Superior temporal gyrus (tissue), 1 donor: ENCODE results near the gene CRMP1.

Source experiments
- DNase-seq: peaks from one replicate; pipeline ENCODE4 v3.0.0-alpha.2; 2016; ENCODE audit errors: extremely low spot score

CRMP1 gene

GRCh38 chr4:5888222-5889001 lies 4.5 kb downstream of the CRMP1 start:
- DNase-seq: no peak

DNA sequence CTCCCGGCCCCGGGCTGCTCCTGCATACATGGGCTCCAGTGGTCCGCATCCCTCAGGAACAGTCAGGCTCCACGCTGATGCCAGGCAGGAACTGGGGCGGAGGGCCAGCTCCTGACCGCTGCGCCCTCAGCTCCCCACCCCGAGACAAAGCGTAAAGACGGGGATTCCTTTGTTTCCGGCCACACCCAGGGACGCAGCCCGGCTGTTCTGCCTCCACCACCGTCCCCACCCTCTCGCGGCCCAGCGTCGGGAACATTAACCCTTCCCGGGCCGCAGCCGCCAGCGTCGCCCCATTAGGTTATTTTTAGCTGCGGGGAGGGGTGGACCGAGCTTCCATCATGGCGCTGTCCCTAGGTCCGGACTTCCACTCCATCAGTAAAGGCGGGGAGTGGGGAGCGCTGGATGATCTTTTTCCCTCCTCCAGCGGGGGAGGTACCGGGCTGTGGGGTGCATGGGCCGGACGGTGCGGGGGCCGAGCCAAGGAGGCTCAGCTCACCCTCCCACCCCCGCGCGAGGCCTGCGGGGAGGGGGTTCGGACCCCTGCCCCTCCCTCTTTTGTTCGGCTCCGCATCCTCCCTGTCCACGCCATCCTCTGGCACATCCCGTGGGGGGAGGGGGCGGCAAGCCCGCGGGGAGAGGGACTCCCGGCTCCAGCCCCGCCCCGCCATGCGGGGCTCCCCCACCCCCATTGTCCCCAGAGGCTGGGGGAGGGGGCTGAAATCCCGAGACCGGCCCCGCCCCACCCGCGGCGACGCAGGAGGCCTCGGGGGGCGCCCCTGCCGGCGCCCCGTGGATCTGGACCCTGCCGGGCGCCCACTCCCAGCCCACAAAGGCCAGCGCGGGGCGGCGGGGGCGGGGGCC lies 5.3 kb downstream of the CRMP1 start:
- DNase-seq: no peak

DNA sequence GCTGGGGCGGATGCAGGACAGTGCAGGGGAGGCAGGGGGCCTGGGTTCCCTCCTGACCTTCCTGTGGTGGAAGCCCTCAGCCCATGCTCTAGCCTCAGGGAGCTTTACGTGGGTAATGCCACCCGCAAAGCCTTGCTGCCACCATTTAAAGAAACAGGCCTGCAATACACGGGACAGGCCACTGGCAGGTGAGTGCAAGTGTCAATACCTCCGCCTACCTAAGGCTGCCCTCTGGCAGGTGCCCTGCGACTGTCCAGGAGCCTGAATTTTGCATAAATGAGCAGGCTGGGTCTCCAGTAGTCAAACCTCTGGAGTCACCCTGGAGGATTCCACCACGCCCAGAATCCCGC lies 5.9 kb downstream of the CRMP1 start:
- DNase-seq: no peak

DNA sequence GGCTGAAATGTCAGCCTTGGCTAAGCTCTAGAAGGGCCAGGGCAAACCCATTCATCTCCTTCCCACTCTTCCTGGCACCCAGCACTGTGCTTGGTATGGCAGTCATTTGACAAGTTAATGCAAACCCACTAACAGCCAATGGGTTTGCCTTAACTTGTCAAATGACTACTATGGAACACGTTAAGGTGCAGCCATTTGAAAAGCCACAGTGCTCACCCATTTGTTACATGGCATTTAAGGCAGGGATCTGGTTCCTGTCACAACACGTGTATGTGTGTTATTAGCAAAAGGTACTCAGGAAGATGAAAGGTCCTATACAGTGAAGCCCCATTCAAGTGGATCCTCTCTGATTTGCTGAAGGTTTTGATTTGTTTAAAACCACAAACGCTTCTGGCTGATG lies 7.2 kb downstream of the CRMP1 start:
- DNase-seq: no peak

- DNase-seq: no peak
Observed at GRCh38 chr4:5884796-5885195, 8.1 kb downstream of the CRMP1 start.

DNA sequence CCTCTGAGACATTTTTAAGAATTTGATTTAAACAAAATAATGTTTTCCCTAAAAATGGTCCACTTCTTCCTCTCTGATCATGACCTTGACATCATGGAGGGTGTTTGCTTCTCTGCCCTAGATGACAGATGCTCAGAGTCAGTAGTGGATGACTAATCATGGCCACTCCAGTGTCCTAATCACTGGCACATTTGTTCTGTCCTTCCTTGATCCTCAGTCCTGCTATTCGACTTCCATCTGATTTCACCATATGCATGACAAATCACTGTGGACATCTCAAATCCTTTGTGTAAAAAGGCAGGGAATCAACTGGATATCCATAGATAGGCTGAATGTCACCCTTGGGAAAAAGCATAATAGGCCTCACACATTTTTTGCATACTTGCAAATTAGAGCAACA lies 9.0 kb downstream of the CRMP1 start:
- DNase-seq: no peak

DNA sequence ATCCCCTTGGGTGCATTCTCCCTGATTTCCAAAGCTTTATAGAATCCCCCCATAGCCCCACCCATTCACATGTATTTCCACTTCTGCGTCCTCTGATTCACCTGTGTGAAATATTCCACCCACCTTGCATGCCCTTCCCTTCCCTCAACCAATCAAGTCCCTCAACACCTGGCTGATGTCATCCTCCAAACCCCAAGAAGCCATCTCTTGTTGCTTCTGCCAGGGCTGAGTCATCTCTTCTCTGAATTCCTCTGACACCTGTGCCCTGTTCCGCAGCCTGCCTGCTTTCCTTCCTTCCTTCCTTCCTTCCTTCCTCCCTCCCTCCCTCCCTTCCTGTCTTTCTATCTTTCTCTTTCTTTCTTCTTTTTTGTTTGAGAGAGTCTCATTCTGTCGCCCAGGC lies 9.9 kb downstream of the CRMP1 start:
- no peak for DNase-seq

DNA sequence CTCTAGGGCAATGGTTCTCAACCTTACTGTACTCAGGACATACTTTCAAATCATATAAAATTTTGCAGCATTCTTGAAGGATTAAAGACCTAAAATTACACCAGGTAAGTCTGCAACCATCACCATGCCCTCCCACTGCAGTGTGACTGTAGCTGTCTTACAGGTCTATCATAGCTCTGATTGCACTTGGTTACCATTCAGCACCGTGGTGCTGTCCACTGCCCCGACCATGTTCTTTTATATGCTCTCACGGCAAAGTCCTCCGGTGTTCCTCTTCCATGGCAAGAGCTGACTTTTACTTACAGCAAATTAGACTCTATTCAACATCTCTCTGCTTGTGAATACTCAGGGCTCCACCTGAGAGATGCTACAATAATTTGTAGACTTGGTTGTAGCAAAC lies 11.5 kb downstream of the CRMP1 start:
- DNase-seq: no peak

GRCh38 chr4:5878359-5878758 lies 14.5 kb downstream of the CRMP1 start:
- DNase-seq: no peak

GRCh38 chr4:5877392-5877791 lies 15.5 kb downstream of the CRMP1 start:
- no peak for DNase-seq

DNA sequence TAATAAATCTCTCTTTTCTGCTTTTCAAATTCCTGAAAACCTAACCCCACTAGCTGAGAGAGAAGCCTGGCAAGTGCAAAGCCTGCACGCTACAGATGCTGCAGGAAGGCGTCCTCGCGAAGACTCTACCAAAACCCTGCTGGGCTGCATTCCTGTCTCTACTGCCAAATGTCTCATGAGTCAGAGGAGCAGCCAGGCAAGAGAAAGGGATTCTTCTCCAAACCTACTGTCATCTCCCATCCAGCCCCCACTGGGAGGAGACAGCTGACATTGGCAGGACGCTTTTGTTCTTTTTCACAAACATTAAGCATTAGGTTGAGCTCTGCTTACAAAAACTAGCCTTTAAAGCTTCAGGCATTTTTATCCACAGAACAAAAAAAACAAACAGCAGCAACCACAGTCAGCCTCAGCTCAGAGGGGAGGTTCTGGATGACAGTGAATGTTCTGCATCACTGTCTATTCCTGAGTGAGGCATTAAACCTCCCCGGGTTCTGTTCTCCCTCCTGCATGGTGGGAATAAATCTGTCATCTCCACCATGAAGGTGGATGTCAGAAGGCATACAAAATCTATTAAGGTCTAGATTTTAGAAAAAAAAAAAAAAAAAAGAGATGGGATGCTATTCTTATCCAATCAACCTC lies 18.0 kb downstream of the CRMP1 start:
- DNase-seq: no peak

GRCh38 chr4:5870701-5871100 lies 22.2 kb downstream of the CRMP1 start:
- no peak for DNase-seq

- no peak for DNase-seq
Observed at GRCh38 chr4:5869966-5870619, 22.8 kb downstream of the CRMP1 start.

- no peak for DNase-seq
Observed at GRCh38 chr4:5867866-5868265, 25.0 kb downstream of the CRMP1 start.

- DNase-seq: no peak
Observed at GRCh38 chr4:5866841-5867813, 25.8 kb downstream of the CRMP1 start.

DNA sequence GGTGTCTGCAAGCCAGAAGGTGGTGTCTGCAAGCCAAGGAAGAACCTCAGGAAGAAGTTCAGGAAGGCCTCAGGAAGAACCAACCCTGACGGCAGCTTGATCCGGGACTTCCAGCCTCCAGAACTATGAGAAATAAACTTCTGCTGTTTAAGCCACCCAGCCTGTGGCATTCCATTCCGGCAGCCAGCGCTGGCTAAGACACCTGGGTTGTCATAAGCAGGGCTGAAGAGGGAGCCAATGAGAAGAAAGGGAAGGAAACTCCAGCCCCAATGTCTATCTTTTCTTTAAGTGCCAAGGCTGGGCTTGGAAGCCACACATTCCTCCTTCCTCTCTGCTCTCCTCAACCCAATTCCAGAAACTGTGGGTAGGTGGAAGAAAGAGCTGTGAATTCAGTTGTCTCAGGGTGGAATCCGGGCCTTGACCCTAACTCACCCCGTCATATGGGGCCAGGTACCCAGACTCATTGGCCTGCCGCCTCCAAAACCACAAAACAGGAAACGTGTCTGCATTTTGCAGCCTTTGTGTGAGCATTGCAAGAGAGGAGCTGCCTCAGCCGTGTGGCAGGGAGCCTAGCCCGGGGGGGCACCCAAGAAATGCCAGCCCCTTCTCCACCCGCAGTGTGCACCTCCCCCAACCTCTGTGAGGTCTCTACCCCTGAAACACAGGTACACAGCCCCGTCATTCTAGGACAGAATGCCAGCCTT lies 26.8 kb downstream of the CRMP1 start:
- DNase-seq: no peak

GRCh38 chr4:5863461-5864113 lies 29.3 kb downstream of the CRMP1 start:
- DNase-seq: no peak

GRCh38 chr4:5858020-5858769 lies 34.7 kb downstream of the CRMP1 start:
- DNase-seq: peak; percentile 47

- DNase-seq: no peak
Observed at GRCh38 chr4:5857199-5857598, 35.7 kb downstream of the CRMP1 start.
